ENCODE measurements around the gene FBXO46.
A peak's percentile ranks its signal among the peaks of the same experiment; 100 is the strongest.

The FBXO46 gene

DNA sequence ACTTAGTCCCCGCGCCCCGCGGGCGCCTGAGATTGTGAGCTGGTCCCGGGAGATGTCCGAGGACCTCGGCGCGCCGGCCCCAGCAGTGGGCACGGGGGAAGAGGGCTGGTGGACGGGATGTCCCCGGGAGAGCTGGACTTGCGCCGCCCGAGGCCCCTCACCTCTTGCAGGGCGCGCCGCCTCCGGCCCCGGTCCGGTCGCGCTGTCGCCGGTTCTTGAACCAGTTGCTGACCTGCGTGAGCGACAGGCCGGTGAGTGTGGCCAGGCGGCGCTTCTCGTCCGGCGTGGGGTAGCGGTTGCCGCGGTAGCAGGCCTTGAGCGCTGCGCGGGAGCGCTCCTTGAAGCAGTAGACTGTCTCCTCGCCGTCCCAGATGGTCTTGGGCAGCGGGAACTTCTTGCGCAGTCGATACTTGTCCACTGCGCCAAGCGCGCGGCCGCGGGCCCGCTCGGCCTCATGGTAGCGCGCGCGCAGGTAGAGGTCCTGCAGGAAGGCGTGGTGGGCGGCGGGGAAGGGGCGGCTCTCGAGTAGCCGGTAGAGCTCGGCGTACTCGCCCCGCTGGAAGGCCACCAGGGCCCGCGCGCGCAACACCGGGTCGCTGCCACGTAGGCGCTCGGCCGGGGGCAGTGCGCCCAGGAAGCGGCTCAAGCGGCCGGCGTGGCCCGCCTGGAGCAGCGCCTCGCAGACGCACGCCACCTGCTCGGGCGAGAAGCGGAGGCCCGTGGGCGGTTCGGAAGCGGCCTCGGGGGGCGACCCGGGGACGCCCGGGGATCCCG is 37.4 kb upstream of the FBXO46 start (continued):
- TF ChIP-seq, protein P1, sequence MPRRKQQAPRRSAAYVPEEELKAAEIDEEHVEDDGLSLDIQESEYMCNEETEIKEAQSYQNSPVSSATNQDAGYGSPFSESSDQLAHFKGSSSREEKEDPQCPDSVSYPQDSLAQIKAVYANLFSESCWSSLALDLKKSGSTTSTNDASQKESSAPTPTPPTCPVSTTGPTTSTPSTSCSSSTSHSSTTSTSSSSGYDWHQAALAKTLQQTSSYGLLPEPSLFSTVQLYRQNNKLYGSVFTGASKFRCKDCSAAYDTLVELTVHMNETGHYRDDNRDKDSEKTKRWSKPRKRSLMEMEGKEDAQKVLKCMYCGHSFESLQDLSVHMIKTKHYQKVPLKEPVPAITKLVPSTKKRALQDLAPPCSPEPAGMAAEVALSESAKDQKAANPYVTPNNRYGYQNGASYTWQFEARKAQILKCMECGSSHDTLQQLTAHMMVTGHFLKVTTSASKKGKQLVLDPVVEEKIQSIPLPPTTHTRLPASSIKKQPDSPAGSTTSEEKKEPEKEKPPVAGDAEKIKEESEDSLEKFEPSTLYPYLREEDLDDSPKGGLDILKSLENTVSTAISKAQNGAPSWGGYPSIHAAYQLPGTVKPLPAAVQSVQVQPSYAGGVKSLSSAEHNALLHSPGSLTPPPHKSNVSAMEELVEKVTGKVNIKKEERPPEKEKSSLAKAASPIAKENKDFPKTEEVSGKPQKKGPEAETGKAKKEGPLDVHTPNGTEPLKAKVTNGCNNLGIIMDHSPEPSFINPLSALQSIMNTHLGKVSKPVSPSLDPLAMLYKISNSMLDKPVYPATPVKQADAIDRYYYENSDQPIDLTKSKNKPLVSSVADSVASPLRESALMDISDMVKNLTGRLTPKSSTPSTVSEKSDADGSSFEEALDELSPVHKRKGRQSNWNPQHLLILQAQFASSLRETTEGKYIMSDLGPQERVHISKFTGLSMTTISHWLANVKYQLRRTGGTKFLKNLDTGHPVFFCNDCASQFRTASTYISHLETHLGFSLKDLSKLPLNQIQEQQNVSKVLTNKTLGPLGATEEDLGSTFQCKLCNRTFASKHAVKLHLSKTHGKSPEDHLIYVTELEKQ (tag by site-specific recombination; IDR thresholded peaks at IDR 0.05; ENCODE audit: borderline replicate concordance), result no peak
- TF ChIP-seq, protein P2, sequence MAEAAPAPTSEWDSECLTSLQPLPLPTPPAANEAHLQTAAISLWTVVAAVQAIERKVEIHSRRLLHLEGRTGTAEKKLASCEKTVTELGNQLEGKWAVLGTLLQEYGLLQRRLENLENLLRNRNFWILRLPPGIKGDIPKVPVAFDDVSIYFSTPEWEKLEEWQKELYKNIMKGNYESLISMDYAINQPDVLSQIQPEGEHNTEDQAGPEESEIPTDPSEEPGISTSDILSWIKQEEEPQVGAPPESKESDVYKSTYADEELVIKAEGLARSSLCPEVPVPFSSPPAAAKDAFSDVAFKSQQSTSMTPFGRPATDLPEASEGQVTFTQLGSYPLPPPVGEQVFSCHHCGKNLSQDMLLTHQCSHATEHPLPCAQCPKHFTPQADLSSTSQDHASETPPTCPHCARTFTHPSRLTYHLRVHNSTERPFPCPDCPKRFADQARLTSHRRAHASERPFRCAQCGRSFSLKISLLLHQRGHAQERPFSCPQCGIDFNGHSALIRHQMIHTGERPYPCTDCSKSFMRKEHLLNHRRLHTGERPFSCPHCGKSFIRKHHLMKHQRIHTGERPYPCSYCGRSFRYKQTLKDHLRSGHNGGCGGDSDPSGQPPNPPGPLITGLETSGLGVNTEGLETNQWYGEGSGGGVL (tag by site-specific recombination; IDR thresholded peaks at IDR 0.05), result no peak
- TF ChIP-seq SALL2 (tag by site-specific recombination; IDR thresholded peaks at IDR 0.05; ENCODE audit: borderline replicate concordance) (no peak), ZIC2 (tag by site-specific recombination; IDR thresholded peaks at IDR 0.05) (no peak), ZBTB20 (tag by site-specific recombination; IDR thresholded peaks at IDR 0.05) (no peak; the same call in 1 of the 2 replicates), ZBTB17 (tag by site-specific recombination; IDR thresholded peaks at IDR 0.05) (peak; percentile 47), ZNF202 (tag by site-specific recombination; IDR thresholded peaks at IDR 0.05; ENCODE audit: borderline replicate concordance) (no peak), ZFP41 (tag by site-specific recombination; IDR thresholded peaks at IDR 0.05; ENCODE audit: borderline replicate concordance) (no peak), ZNF501 (tag by site-specific recombination; IDR thresholded peaks at IDR 0.05) (no peak), ZNF133 (tag by site-specific recombination; IDR thresholded peaks at IDR 0.05) (no peak), ZNF837 (tag by site-specific recombination; IDR thresholded peaks at IDR 0.05) (no peak), ZNF768 (tag by site-specific recombination; IDR thresholded peaks at IDR 0.05) (no peak), ZNF354C (tag by site-specific recombination; IDR thresholded peaks at IDR 0.05; ENCODE audit: borderline replicate concordance, low read depth) (no peak), SP3 (tag by site-specific recombination; IDR thresholded peaks at IDR 0.05) (peak; percentile 35), ZNF600 (tag by site-specific recombination; IDR thresholded peaks at IDR 0.05) (no peak)
- TF ChIP-seq, protein P3, sequence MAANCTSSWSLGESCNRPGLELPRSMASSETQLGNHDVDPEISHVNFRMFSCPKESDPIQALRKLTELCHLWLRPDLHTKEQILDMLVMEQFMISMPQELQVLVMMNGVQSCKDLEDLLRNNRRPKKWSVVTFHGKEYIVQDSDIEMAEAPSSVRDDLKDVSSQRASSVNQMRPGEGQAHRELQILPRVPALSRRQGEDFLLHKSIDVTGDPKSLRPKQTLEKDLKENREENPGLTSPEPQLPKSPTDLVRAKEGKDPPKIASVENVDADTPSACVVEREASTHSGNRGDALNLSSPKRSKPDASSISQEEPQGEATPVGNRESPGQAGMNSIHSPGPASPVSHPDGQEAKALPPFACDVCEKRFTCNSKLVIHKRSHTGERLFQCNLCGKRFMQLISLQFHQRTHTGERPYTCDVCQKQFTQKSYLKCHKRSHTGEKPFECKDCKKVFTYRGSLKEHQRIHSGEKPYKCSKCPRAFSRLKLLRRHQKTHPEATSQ (tag by site-specific recombination; IDR thresholded peaks at IDR 0.05), result no peak
- TF ChIP-seq, protein P4, sequence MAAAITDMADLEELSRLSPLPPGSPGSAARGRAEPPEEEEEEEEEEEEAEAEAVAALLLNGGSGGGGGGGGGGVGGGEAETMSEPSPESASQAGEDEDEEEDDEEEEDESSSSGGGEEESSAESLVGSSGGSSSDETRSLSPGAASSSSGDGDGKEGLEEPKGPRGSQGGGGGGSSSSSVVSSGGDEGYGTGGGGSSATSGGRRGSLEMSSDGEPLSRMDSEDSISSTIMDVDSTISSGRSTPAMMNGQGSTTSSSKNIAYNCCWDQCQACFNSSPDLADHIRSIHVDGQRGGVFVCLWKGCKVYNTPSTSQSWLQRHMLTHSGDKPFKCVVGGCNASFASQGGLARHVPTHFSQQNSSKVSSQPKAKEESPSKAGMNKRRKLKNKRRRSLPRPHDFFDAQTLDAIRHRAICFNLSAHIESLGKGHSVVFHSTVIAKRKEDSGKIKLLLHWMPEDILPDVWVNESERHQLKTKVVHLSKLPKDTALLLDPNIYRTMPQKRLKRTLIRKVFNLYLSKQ (tag by site-specific recombination; IDR thresholded peaks at IDR 0.05; ENCODE audit: borderline replicate concordance), result no peak
- TF ChIP-seq, protein P5, sequence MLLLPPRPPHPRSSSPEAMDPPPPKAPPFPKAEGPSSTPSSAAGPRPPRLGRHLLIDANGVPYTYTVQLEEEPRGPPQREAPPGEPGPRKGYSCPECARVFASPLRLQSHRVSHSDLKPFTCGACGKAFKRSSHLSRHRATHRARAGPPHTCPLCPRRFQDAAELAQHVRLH (tag by site-specific recombination; IDR thresholded peaks at IDR 0.05), result no peak
- TF ChIP-seq, protein P6, sequence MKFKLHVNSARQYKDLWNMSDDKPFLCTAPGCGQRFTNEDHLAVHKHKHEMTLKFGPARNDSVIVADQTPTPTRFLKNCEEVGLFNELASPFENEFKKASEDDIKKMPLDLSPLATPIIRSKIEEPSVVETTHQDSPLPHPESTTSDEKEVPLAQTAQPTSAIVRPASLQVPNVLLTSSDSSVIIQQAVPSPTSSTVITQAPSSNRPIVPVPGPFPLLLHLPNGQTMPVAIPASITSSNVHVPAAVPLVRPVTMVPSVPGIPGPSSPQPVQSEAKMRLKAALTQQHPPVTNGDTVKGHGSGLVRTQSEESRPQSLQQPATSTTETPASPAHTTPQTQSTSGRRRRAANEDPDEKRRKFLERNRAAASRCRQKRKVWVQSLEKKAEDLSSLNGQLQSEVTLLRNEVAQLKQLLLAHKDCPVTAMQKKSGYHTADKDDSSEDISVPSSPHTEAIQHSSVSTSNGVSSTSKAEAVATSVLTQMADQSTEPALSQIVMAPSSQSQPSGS (tag by site-specific recombination; IDR thresholded peaks at IDR 0.05; ENCODE audit: low read depth), result no peak
- TF ChIP-seq, protein P7, sequence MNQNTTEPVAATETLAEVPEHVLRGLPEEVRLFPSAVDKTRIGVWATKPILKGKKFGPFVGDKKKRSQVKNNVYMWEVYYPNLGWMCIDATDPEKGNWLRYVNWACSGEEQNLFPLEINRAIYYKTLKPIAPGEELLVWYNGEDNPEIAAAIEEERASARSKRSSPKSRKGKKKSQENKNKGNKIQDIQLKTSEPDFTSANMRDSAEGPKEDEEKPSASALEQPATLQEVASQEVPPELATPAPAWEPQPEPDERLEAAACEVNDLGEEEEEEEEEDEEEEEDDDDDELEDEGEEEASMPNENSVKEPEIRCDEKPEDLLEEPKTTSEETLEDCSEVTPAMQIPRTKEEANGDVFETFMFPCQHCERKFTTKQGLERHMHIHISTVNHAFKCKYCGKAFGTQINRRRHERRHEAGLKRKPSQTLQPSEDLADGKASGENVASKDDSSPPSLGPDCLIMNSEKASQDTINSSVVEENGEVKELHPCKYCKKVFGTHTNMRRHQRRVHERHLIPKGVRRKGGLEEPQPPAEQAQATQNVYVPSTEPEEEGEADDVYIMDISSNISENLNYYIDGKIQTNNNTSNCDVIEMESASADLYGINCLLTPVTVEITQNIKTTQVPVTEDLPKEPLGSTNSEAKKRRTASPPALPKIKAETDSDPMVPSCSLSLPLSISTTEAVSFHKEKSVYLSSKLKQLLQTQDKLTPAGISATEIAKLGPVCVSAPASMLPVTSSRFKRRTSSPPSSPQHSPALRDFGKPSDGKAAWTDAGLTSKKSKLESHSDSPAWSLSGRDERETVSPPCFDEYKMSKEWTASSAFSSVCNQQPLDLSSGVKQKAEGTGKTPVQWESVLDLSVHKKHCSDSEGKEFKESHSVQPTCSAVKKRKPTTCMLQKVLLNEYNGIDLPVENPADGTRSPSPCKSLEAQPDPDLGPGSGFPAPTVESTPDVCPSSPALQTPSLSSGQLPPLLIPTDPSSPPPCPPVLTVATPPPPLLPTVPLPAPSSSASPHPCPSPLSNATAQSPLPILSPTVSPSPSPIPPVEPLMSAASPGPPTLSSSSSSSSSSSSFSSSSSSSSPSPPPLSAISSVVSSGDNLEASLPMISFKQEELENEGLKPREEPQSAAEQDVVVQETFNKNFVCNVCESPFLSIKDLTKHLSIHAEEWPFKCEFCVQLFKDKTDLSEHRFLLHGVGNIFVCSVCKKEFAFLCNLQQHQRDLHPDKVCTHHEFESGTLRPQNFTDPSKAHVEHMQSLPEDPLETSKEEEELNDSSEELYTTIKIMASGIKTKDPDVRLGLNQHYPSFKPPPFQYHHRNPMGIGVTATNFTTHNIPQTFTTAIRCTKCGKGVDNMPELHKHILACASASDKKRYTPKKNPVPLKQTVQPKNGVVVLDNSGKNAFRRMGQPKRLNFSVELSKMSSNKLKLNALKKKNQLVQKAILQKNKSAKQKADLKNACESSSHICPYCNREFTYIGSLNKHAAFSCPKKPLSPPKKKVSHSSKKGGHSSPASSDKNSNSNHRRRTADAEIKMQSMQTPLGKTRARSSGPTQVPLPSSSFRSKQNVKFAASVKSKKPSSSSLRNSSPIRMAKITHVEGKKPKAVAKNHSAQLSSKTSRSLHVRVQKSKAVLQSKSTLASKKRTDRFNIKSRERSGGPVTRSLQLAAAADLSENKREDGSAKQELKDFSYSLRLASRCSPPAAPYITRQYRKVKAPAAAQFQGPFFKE (tag by site-specific recombination; IDR thresholded peaks at IDR 0.05; ENCODE audit: borderline replicate concordance), result no peak

Measured in HEK293 (cell line).